CD14-positive monocyte (primary cell): ENCODE data around the gene ZNF865. TPM values are rescaled to one million over a fixed set of nuclear protein-coding genes. Genes with fewer than 3 reads are reported as not detected.

ENCODE experiments used
- DNase-seq, 3 donors: peaks; one replicate each; pipeline ENCODE4 v3.0.0-alpha.2; 2011 to 2022
- H2AFZ ChIP-seq: 2 replicates; pipeline ENCODE4 v1.6.0; 2012; ENCODE audit warnings: mild to moderate bottlenecking, low read depth, low read length, inconsistent platforms; ENCODE audit not compliant: insufficient read depth, poor library complexity, severe bottlenecking
- H3K27ac ChIP-seq, 2 donors: 1 replicate in 1 of 2; 2 replicates in 1 of 2; pipeline ENCODE4 v1.5.1; 2012 to 2013; ENCODE audit warnings: low read length in 2 of 2, control low read depth in 1 of 2, inconsistent platforms in 1 of 2, low read depth in 1 of 2, mild to moderate bottlenecking in 1 of 2
- H3K27me3 ChIP-seq, 2 donors: one replicate each; pipeline versions ENCODE4 v1.6.0 to v1.6.1; 2011 to 2013; ENCODE audit warnings: low read length in 2 of 2; ENCODE audit not compliant: control insufficient read depth in 2 of 2, insufficient read depth in 2 of 2
- H3K36me3 ChIP-seq, 2 donors: replicated peaks in 1 of 2; 1 replicate in 1 of 2; 2 replicates in 1 of 2; pipeline versions ENCODE4 v1.5.1 to v1.6.1; 2012 to 2013; ENCODE audit warnings: low read length in 2 of 2, control low read depth in 1 of 2, inconsistent platforms in 1 of 2, mild to moderate bottlenecking in 1 of 2; ENCODE audit not compliant: insufficient read depth in 2 of 2, control insufficient read depth in 1 of 2
- H3K4me1 ChIP-seq, 2 donors: 1 replicate in 1 of 2; 2 replicates in 1 of 2; pipeline versions ENCODE4 v1.5.1 to v1.6.1; 2012 to 2013; ENCODE audit warnings: low read length in 2 of 2, control low read depth in 1 of 2, inconsistent platforms in 1 of 2, mild to moderate bottlenecking in 1 of 2, moderate library complexity in 1 of 2; ENCODE audit not compliant: insufficient read depth in 2 of 2, control insufficient read depth in 1 of 2
- H3K4me2 ChIP-seq: replicated peaks from 2 replicates; pipeline ENCODE3; 2012; ENCODE audit warnings: low read length, moderate library complexity, mild to moderate bottlenecking; ENCODE audit not compliant: poor library complexity, severe bottlenecking; ENCODE audit errors: extremely low read depth
- H3K4me3 ChIP-seq, 3 experiments: fragments of 200-600 bp in 1 of 3; sonication (generic) in 1 of 3; replicated peaks in 1 of 3; 1 replicate in 2 of 3; 2 replicates in 1 of 3; pipeline ENCODE4 v1.5.1; 2011 to 2013; ENCODE audit warnings: low read length in 3 of 3, mild to moderate bottlenecking in 3 of 3, control low read depth in 2 of 3, low read depth in 2 of 3, inconsistent platforms in 1 of 3, moderate library complexity in 1 of 3
- H3K79me2 ChIP-seq: 2 replicates; pipeline ENCODE4 v1.6.0; 2012; ENCODE audit warnings: mild to moderate bottlenecking, control low read depth, inconsistent platforms, low read length, moderate library complexity; ENCODE audit not compliant: insufficient read depth
- H3K9ac ChIP-seq: 2 replicates; pipeline ENCODE4 v1.6.0; 2017; ENCODE audit warnings: low read length, mild to moderate bottlenecking; ENCODE audit not compliant: insufficient read depth, poor library complexity, severe bottlenecking
- H3K9me3 ChIP-seq, 2 donors: replicated peaks in 1 of 2; 1 replicate in 1 of 2; 2 replicates in 1 of 2; pipeline versions ENCODE4 v1.5.1 to v1.6.1; 2012 to 2013; ENCODE audit warnings: low read length in 2 of 2, control low read depth in 1 of 2; ENCODE audit not compliant: control insufficient read depth in 1 of 2, insufficient read depth in 1 of 2
- H4K20me1 ChIP-seq: 2 replicates; pipeline ENCODE4 v1.6.0; 2012; ENCODE audit warnings: mild to moderate bottlenecking, low read length, control low read depth, moderate library complexity; ENCODE audit not compliant: insufficient read depth
- H3K27ac Mint-ChIP-seq, 7 donors: one replicate each; pipeline ENCODE4 v1.8.0; 2020; ENCODE audit warnings: mild to moderate bottlenecking in 7 of 7, mixed read lengths in 7 of 7, moderate library complexity in 6 of 7, inconsistent platforms in 2 of 7
- H3K27me3 Mint-ChIP-seq, 3 donors: one replicate each; pipeline ENCODE4 v1.8.0; 2021 to 2022; ENCODE audit warnings: low read depth in 3 of 3, mild to moderate bottlenecking in 3 of 3, mixed read lengths in 3 of 3, moderate library complexity in 3 of 3, inconsistent platforms in 1 of 3
- H3K36me3 Mint-ChIP-seq, 2 donors: one replicate each; pipeline ENCODE4 v1.8.0; 2020; ENCODE audit warnings: mixed read lengths in 2 of 2, inconsistent platforms in 1 of 2, mild to moderate bottlenecking in 1 of 2
- H3K4me1 Mint-ChIP-seq: one replicate; pipeline ENCODE4 v1.8.0; 2020; ENCODE audit warnings: mild to moderate bottlenecking, mixed read lengths
- H3K4me3 Mint-ChIP-seq, 2 donors: one replicate each; pipeline ENCODE4 v1.8.0; 2020; ENCODE audit warnings: mild to moderate bottlenecking in 2 of 2, mixed read lengths in 2 of 2, moderate library complexity in 1 of 2
- H3K9me3 Mint-ChIP-seq, 7 donors: one replicate each; pipeline ENCODE4 v1.8.0; 2020 to 2022; ENCODE audit warnings: mixed read lengths in 7 of 7, mild to moderate bottlenecking in 6 of 7, moderate library complexity in 6 of 7, inconsistent platforms in 2 of 7
- WGBS: methylation state at CpG from one replicate; pipeline ENCODE4 v1.1.5; 2013; ENCODE audit warnings: missing lambda C conversion rate; ENCODE audit not compliant: insufficient coverage; 5-methylcytosine and 5-hydroxymethylcytosine counted together
- intact Hi-C, 2 donors: fragments of 100-400 bp; cut with micrococcal nuclease; formaldehyde crosslinking; loops; one replicate each; pipeline versions ENCODE4 v1.15.0 to v1.15.1; 2023
- polyA plus RNA-seq, 3 donors: library from polyadenylated mRNA; depleted of rRNA in 1 of 3; unstranded in 2 of 3; stranded (reverse) in 1 of 3; fragments of 300-500 nt in 2 of 3; fragments of >200 nt in 1 of 3; fragmentation: Illumina TruSeq in 2 of 3; gene quantifications; 1 replicate in 2 of 3; 2 replicates in 1 of 3; pipeline ENCODE4 v1.2.3, GENCODE V29; 2012 to 2021
- TF ChIP-seq, protein P1 (sequence below): fragments of 200-600 bp; IDR thresholded peaks from one replicate; pipeline ENCODE4 v1.8.0; 2022; ENCODE audit warnings: antibody characterized with exemption, mild to moderate bottlenecking

The ZNF865 gene
- polyA plus RNA-seq, 3 donors: 0.03 to 6.0 (median 0.07) TPM

DNA sequence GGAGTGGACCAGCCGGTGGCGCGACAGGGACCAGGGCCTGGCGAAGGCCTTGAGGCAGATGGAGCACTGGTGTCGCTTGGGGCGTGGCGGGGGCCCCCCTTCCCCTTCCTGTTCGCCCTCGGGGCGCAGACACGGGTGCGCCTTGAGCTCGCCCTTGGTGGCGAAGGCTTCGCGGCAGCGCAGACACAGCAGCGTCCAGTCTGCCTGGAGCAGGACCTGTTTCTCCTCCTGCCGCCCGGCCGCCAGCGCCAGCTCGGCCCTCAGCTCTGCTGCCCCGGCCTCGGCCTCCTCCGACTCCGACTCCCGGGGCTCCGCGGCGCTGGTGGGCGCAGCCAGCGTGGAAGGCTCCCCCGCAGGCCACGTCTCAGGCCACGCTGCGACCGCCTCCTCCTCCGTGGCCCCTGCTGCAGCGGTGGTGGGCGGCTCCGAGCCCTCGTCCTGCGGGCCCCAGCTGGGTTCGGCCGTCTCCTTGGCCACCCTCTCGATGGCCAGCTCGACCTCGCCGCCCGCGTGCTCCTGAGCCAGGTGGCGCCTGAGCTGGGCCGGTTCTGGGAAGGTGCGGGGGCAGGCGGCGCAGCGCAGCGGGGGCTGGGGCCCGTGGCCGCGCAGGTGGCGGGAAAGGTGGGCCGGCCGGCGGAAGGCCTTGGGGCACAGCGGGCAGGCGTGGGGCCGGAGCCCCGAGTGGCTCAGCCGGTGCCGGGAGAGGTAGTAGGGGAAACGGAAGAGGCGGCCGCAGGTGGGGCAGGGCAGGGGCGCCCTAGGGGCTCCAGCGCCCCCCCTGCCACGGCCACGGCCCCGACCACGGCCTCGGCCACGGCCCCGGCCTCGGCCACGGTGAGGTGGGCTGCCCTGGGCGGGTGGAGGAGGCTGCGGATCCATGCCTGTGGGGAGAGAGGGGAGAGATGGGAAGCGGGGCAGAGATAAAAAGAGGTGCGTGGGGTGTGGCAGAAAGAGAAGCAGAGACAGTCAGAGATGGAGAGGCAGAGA lies 26.4 kb upstream of the ZNF865 start:
- H3K9me3 Mint-ChIP-seq: peaks cover 0 to 4% (median 0%) of the 10 kb centered on the region in 7 donors
- peaks cover 0 to 2% (median 0%) of the 10 kb centered on the region in 3 donors for H3K27me3 Mint-ChIP-seq
- H3K36me3 Mint-ChIP-seq: peaks cover 0 to 10% of the 10 kb centered on the region in 2 donors
- H3K9ac ChIP-seq: peak overlapping the region; percentile 75
- H3K9me3 ChIP-seq: no peaks in the 10 kb centered on the region
- peaks cover 20% of the 10 kb centered on the region for H3K4me1 Mint-ChIP-seq
- peak overlapping the region in 1 of 3 experiments; percentile 79 for H3K4me3 ChIP-seq
- WGBS: 96% methylated on average over 90 of the region's 90 CpGs
- peaks cover 0 to 2% of the 10 kb centered on the region in 2 donors for H3K36me3 ChIP-seq
- intact Hi-C loops: no loop called here
- H4K20me1 ChIP-seq: no peaks in the 10 kb centered on the region
- H3K27me3 ChIP-seq: no peaks in the 10 kb centered on the region
- TF ChIP-seq, protein P1, sequence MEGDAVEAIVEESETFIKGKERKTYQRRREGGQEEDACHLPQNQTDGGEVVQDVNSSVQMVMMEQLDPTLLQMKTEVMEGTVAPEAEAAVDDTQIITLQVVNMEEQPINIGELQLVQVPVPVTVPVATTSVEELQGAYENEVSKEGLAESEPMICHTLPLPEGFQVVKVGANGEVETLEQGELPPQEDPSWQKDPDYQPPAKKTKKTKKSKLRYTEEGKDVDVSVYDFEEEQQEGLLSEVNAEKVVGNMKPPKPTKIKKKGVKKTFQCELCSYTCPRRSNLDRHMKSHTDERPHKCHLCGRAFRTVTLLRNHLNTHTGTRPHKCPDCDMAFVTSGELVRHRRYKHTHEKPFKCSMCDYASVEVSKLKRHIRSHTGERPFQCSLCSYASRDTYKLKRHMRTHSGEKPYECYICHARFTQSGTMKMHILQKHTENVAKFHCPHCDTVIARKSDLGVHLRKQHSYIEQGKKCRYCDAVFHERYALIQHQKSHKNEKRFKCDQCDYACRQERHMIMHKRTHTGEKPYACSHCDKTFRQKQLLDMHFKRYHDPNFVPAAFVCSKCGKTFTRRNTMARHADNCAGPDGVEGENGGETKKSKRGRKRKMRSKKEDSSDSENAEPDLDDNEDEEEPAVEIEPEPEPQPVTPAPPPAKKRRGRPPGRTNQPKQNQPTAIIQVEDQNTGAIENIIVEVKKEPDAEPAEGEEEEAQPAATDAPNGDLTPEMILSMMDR: no peak
- H3K4me2 ChIP-seq: peak overlapping the region; percentile 77
- H3K27ac Mint-ChIP-seq: peak overlapping the region in 3 of 7 donors; percentile 58 to 64 (median 61)
- H2AFZ ChIP-seq: no peak overlapping the region
- peaks cover 17 to 23% of the 10 kb centered on the region in 2 donors for H3K4me1 ChIP-seq
- H3K4me3 Mint-ChIP-seq: peak overlapping the region; percentile 82 to 88
- H3K79me2 ChIP-seq: no peaks in the 10 kb centered on the region
- no peak for DNase-seq
- peak overlapping the region in 1 of 2 donors; percentile 66 for H3K27ac ChIP-seq

DNA sequence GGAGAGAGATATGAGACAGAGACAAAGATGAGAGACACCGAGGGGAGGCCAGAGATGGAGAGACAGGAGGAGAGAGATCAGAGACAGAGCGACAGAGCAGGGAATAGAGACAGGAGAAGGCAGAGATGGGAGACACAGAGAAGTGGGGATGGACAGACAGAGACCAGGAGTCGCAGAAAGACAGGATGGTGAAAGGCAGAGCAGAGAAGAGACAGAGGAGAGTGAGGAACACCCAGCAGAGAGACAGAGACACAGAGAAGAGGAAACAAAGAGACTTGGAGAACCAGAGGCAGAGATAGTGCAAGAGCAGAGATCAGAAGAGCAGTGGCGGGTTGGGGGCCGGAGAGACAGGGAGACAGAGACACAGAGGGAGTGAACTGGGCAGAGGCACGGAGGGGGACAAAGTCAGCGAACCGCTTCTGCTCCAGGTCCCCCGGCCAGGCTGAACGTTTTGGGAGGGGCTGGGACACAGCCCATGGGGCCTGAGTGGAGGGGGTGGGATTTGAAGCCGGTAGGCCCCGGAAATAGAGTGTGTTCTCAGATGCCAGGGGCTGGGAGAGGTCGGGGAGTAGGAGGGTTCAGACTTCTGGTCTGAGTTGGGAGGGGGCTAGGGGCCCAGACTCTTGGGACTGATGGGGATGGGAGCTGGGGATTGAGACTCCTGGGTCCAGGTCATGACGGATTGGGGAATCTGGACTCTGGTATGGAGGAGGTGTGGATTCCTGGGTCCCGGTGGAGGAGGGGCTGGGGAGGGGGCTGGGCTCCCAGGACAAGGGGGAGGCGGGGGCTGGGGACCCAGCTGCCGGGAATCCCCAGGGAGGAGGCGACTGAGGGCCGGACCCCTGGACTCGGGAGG lies 25.5 kb upstream of the ZNF865 start:
- Histone ChIP-seq H3K9me3 (no peaks in the 10 kb centered on the region), H3K36me3 (peaks cover 0 to 2% of the 10 kb centered on the region in 2 donors), H3K4me2 (peak overlapping the region; percentile 77), H3K9ac (peak overlapping the region; percentile 75), H3K79me2 (no peaks in the 10 kb centered on the region), H3K4me1 (peaks cover 17 to 23% of the 10 kb centered on the region in 2 donors), H2AFZ (peak overlapping the region; percentile 96), H3K27me3 (peaks cover 0 to 7% of the 10 kb centered on the region in 2 donors), H4K20me1 (no peaks in the 10 kb centered on the region), H3K4me3 (peak overlapping the region; percentile 71 to 84 (median 79)), H3K27ac (peak overlapping the region in 1 of 2 donors; percentile 66)
- intact Hi-C loops: loop anchor here in 1 of 2 donors (5.0 kb wide), 1 partner anchor 52 kb away; no protein-coding TSS in a partner anchor
- Mint-ChIP-seq H3K27ac (peak overlapping the region; percentile 16 to 68 (median 61)), H3K36me3 (peaks cover 0 to 10% of the 10 kb centered on the region in 2 donors), H3K27me3 (peaks cover 6 to 9% (median 9%) of the 10 kb centered on the region in 3 donors), H3K4me1 (peaks cover 20% of the 10 kb centered on the region), H3K9me3 (peaks cover 0 to 4% (median 0%) of the 10 kb centered on the region in 7 donors), H3K4me3 (peak overlapping the region; percentile 82 to 88)
- 16% methylated on average over 19 of the region's 20 CpGs for WGBS
- TF ChIP-seq, protein P1: no peak
- DNase-seq: no peak
